Left ventricle myocardium inferior (tissue), 1 donor: ENCODE results near the gene DNMT1. TPM values are rescaled to one million over a fixed set of nuclear protein-coding genes. Genes with fewer than 3 reads are reported as not detected.

Experiments
- DNase-seq: peaks from one replicate; pipeline ENCODE4 v3.0.0-alpha.2; 2020
- H3K27ac ChIP-seq: fragments of 200-600 bp; replicated peaks from 2 replicates; pipeline ENCODE4 v1.8.0; 2021
- H3K27me3 ChIP-seq: fragments of 200-600 bp; 2 replicates; pipeline ENCODE4 v1.8.0; 2021; ENCODE audit warnings: low read depth
- H3K36me3 ChIP-seq: fragments of 200-600 bp; 2 replicates; pipeline ENCODE4 v1.8.0; 2021
- H3K4me1 ChIP-seq: fragments of 200-600 bp; 2 replicates; pipeline ENCODE4 v1.8.0; 2021
- H3K4me3 ChIP-seq: fragments of 200-600 bp; 2 replicates; pipeline ENCODE4 v1.8.0; 2021; ENCODE audit warnings: mild to moderate bottlenecking, moderate library complexity
- H3K9me3 ChIP-seq: fragments of 200-600 bp; replicated peaks from 2 replicates; pipeline ENCODE4 v1.8.0; 2021
- CTCF ChIP-seq: fragments of 200-600 bp; IDR thresholded peaks from 2 replicates; pipeline ENCODE4 v1.8.0; 2021; ENCODE audit warnings: antibody characterized with exemption, mild to moderate bottlenecking, borderline replicate concordance
- intact Hi-C: fragments of 100-400 bp; cut with micrococcal nuclease; formaldehyde crosslinking; loops from one replicate; pipeline ENCODE4 v1.11.0; 2022
- total RNA-seq: library from RNA; stranded (reverse); fragmentation: NEBNext Ultra II Directional; extraction: Animal tissue kit (Norgen Biotek cat#: 25700); gene quantifications from one replicate; pipeline ENCODE4 v1.2.1, GENCODE V29; 2021
- donor health status: DM: no; HTN: yes; CAD: no; lungs with severe emphysema.

DNMT1 gene
- total RNA-seq, 1 donor from 2014 or later: 23.9 TPM

GRCh38 chr19:10195199-10195519 lies 406 bp upstream of the DNMT1 start:
- Histone ChIP-seq H3K36me3 (no peaks in the 10 kb centered on the region), H3K27me3 (no peaks in the 10 kb centered on the region), H3K27ac (peak overlapping the region; percentile 91), H3K9me3 (no peaks in the 10 kb centered on the region), H3K4me3 (peak overlapping the region; percentile 94), H3K4me1 (peaks cover 39% of the 10 kb centered on the region)
- TF ChIP-seq CTCF: no peak
- intact Hi-C loops: no loop called here
- no peak for DNase-seq

- DNase-seq: no peak
- H3K4me3 ChIP-seq: peak overlapping the region; percentile 94
- H3K4me1 ChIP-seq: peaks cover 39% of the 10 kb centered on the region
- H3K27ac ChIP-seq: peak overlapping the region; percentile 91
- H3K9me3 ChIP-seq: no peaks in the 10 kb centered on the region
- no peaks in the 10 kb centered on the region for H3K36me3 ChIP-seq
- intact Hi-C loops: no loop called here
- TF ChIP-seq CTCF: no peak
- no peaks in the 10 kb centered on the region for H3K27me3 ChIP-seq
Observed at GRCh38 chr19:10193790-10194499, 808 bp downstream of the DNMT1 start.

- no peak for TF ChIP-seq CTCF
- H3K4me3 ChIP-seq: no peak overlapping the region
- no peak for DNase-seq
- H3K27me3 ChIP-seq: no peaks in the 10 kb centered on the region
- H3K36me3 ChIP-seq: no peaks in the 10 kb centered on the region
- peaks cover 45% of the 10 kb centered on the region for H3K4me1 ChIP-seq
- intact Hi-C loops: no loop called here
- H3K27ac ChIP-seq: no peak overlapping the region
- no peaks in the 10 kb centered on the region for H3K9me3 ChIP-seq
Observed at GRCh38 chr19:10192922-10193321, 1.8 kb downstream of the DNMT1 start.

- H3K9me3 ChIP-seq: no peaks in the 10 kb centered on the region
- TF ChIP-seq CTCF: no peak
- intact Hi-C loops: no loop called here
- DNase-seq: no peak
- H3K4me1 ChIP-seq: peaks cover 56% of the 10 kb centered on the region
- H3K27me3 ChIP-seq: no peaks in the 10 kb centered on the region
- H3K27ac ChIP-seq: peak overlapping the region; percentile 52
- H3K36me3 ChIP-seq: peaks cover under 1% of the 10 kb centered on the region
- H3K4me3 ChIP-seq: no peak overlapping the region
Observed at GRCh38 chr19:10191347-10191746, 3.4 kb downstream of the DNMT1 start.

- Histone ChIP-seq H3K27ac (no peak overlapping the region), H3K4me1 (peaks cover 53% of the 10 kb centered on the region), H3K27me3 (no peaks in the 10 kb centered on the region), H3K9me3 (no peaks in the 10 kb centered on the region), H3K36me3 (peaks cover 11% of the 10 kb centered on the region), H3K4me3 (no peak overlapping the region)
- intact Hi-C loops: no loop called here
- no peak for DNase-seq
- no peak for TF ChIP-seq CTCF
Observed at GRCh38 chr19:10190026-10190425, 4.7 kb downstream of the DNMT1 start.
